PC-3 (cell line): Measurements from ENCODE around the gene KANK3.
A peak's percentile ranks its signal among the peaks of the same experiment; 100 is the strongest.

Source experiments
- CTCF ChIP-seq: fragments of 300-600 bp; sonication (generic); conservative IDR thresholded peaks from 2 replicates; pipeline ENCODE4 v1.5.1; 2017; ENCODE audit warnings: antibody characterized with exemption, low read depth, mild to moderate bottlenecking, low read length
- EZH2 ChIP-seq: fragments of 300-600 bp; sonication (generic); IDR thresholded peaks from one replicate; pipeline ENCODE4 v1.6.1; 2017; ENCODE audit warnings: antibody characterized with exemption, mild to moderate bottlenecking, low read length; ENCODE audit not compliant: unreplicated experiment
- EZH2phosphoT487 ChIP-seq: fragments of 300-600 bp; sonication (generic); IDR thresholded peaks from 2 replicates; pipeline ENCODE4 v1.6.1; 2018; ENCODE audit warnings: mild to moderate bottlenecking, antibody characterized with exemption, low read length, borderline replicate concordance

GRCh38 chr19:8335343-8336071 lies 7.6 kb downstream of the KANK3 start:
- no peak for TF ChIP-seq EZH2
- peak; percentile 40; the same call in 1 of the 2 replicates for TF ChIP-seq CTCF
- TF ChIP-seq EZH2phosphoT487, result no peak
